Prostate gland (tissue), 2 donors: ENCODE measurements around the gene TSEN15. TPM values are rescaled to one million over a fixed set of nuclear protein-coding genes. Genes with fewer than 3 reads are reported as not detected.

Experiments used
- DNase-seq: peaks from one replicate; pipeline ENCODE4 v3.0.0-alpha.2; 2019; ENCODE audit warnings: low spot score
- H3K27ac ChIP-seq, 2 donors: fragments of 200-600 bp; sonication (generic); 2 replicates each; pipeline ENCODE4 v1.5.1; 2017 to 2019
- H3K27me3 ChIP-seq: fragments of 200-600 bp; sonication (generic); replicated peaks from 2 replicates; pipeline ENCODE4 v1.5.1; 2019; ENCODE audit not compliant: insufficient read depth
- H3K36me3 ChIP-seq, 2 donors: fragments of 200-600 bp; sonication (generic); 1 replicate in 1 of 2; 2 replicates in 1 of 2; pipeline versions ENCODE4 v1.5.1 to v1.8.1; 2017 to 2019
- H3K4me1 ChIP-seq: fragments of 200-600 bp; sonication (generic); replicated peaks from 2 replicates; pipeline ENCODE4 v1.5.1; 2019
- H3K4me3 ChIP-seq, 2 donors: fragments of 200-600 bp; sonication (generic); 2 replicates each; pipeline ENCODE4 v1.5.1; 2017 to 2019
- H3K9me3 ChIP-seq: fragments of 200-600 bp; sonication (generic); 2 replicates; pipeline ENCODE4 v1.5.1; 2017
- CTCF ChIP-seq, 4 experiments: fragments of 200-600 bp in 2 of 4; fragments of 450-650 bp in 2 of 4; sonication (generic) in 2 of 4; IDR thresholded peaks; 1 replicate in 3 of 4; 2 replicates in 1 of 4; pipeline ENCODE4 v1.5.1; 2016 to 2019; ENCODE audit warnings: antibody characterized with exemption in 4 of 4, mild to moderate bottlenecking in 2 of 4, moderate library complexity in 2 of 4
- POLR2A ChIP-seq: fragments of 450-650 bp; IDR thresholded peaks from one replicate; pipeline ENCODE4 v1.6.1; 2016; ENCODE audit warnings: antibody characterized with exemption, mild to moderate bottlenecking
- POLR2AphosphoS5 ChIP-seq: sonication (generic); formaldehyde crosslinking; IDR thresholded peaks from one replicate; pipeline ENCODE4 v1.6.1; 2017; ENCODE audit warnings: antibody characterized with exemption
- WGBS: methylation state at CpG from one replicate; pipeline ENCODE4 v1.1.5; 2018; 5-methylcytosine and 5-hydroxymethylcytosine counted together
- intact Hi-C: fragments of 100-400 bp; cut with DNase I; formaldehyde crosslinking; loops from one replicate; pipeline ENCODE4 v1.14.2; 2022
- total RNA-seq, 2 donors: library from RNA; depleted of rRNA; stranded (reverse); fragments of >200 nt; gene quantifications; one replicate each; pipeline ENCODE4 v1.1.0, GENCODE V29; 2016

The TSEN15 gene
- total RNA-seq, 2 donors from 2014 or later, result 33.4 to 36.8 TPM

- TF ChIP-seq POLR2AphosphoS5 (no peak), POLR2A (no peak), CTCF (IDR thresholded peaks at IDR 0.05) (no peak)
- no peaks in the 10 kb centered on the region for H3K9me3 ChIP-seq
- H3K27ac ChIP-seq, result no peak overlapping the region
- intact Hi-C loops, result loop anchor here (5.0 kb wide), 1 partner anchor 69 kb away; no protein-coding TSS in a partner anchor
- H3K4me3 ChIP-seq, result no peak overlapping the region
- no peaks in the 10 kb centered on the region for H3K27me3 ChIP-seq
- no peaks in the 10 kb centered on the region for H3K4me1 ChIP-seq
- WGBS, result 21% methylated on average over 1 of the region's 1 CpG
- H3K36me3 ChIP-seq, result no peaks in the 10 kb centered on the region
- DNase-seq, result peak; percentile 39
Measured at GRCh38 chr1:184021728-184022127, 29.8 kb upstream of the TSEN15 start.

- H3K27me3 ChIP-seq, result no peaks in the 10 kb centered on the region
- H3K36me3 ChIP-seq, result no peaks in the 10 kb centered on the region
- WGBS, result 12% methylated on average over 2 of the region's 2 CpGs
- no peak for DNase-seq
- H3K27ac ChIP-seq, result no peak overlapping the region
- H3K4me3 ChIP-seq, result no peak overlapping the region
- no peaks in the 10 kb centered on the region for H3K9me3 ChIP-seq
- H3K4me1 ChIP-seq, result no peaks in the 10 kb centered on the region
- TF ChIP-seq CTCF (IDR thresholded peaks at IDR 0.05), result no peak
- TF ChIP-seq POLR2A, result no peak
- no peak for TF ChIP-seq POLR2AphosphoS5
- intact Hi-C loops, result loop anchor here (5.0 kb wide), 1 partner anchor 70 kb away; no protein-coding TSS in a partner anchor
Measured at GRCh38 chr1:184022668-184023067, 28.9 kb upstream of the TSEN15 start.

GRCh38 chr1:184023171-184023570 is 28.4 kb upstream of the TSEN15 start:
- no peaks in the 10 kb centered on the region for H3K36me3 ChIP-seq
- TF ChIP-seq CTCF (IDR thresholded peaks at IDR 0.05), result no peak
- no peak for TF ChIP-seq POLR2A
- TF ChIP-seq POLR2AphosphoS5, result no peak
- no peaks in the 10 kb centered on the region for H3K4me1 ChIP-seq
- no peaks in the 10 kb centered on the region for H3K27me3 ChIP-seq
- H3K27ac ChIP-seq, result no peak overlapping the region
- no peak overlapping the region for H3K4me3 ChIP-seq
- H3K9me3 ChIP-seq, result no peaks in the 10 kb centered on the region
- intact Hi-C loops, result loop anchor here (5.0 kb wide), 1 partner anchor 71 kb away; no protein-coding TSS in a partner anchor
- DNase-seq, result no peak

GRCh38 chr1:184025242-184025675 is 26.3 kb upstream of the TSEN15 start:
- Histone ChIP-seq H3K27ac (no peak overlapping the region), H3K4me1 (no peaks in the 10 kb centered on the region), H3K36me3 (no peaks in the 10 kb centered on the region), H3K9me3 (no peaks in the 10 kb centered on the region), H3K27me3 (no peaks in the 10 kb centered on the region), H3K4me3 (no peak overlapping the region)
- WGBS, result 20% methylated on average over 1 of the region's 1 CpG
- intact Hi-C loops, result no loop called here
- TF ChIP-seq POLR2A (no peak), POLR2AphosphoS5 (peak; percentile 54)
- peak; percentile 62 for DNase-seq

- no peaks in the 10 kb centered on the region for H3K36me3 ChIP-seq
- no peaks in the 10 kb centered on the region for H3K9me3 ChIP-seq
- TF ChIP-seq POLR2AphosphoS5, result no peak
- no peak for TF ChIP-seq POLR2A
- no peak for TF ChIP-seq CTCF (IDR thresholded peaks at IDR 0.05)
- H3K27ac ChIP-seq, result no peak overlapping the region
- no peaks in the 10 kb centered on the region for H3K27me3 ChIP-seq
- WGBS, result 22% methylated on average over 6 of the region's 6 CpGs
- intact Hi-C loops, result no loop called here
- H3K4me3 ChIP-seq, result no peak overlapping the region
- no peaks in the 10 kb centered on the region for H3K4me1 ChIP-seq
- DNase-seq, result no peak
Measured at GRCh38 chr1:184027826-184028695, 23.5 kb upstream of the TSEN15 start.
